HG03342 (cell line): Measurements from ENCODE around the gene RPIA.
"Not testable (repeated sequence)": the region's sequence is repeated elsewhere in the genome, so short reads cannot be mapped to it uniquely, and the experiment has no call there.

Experiments
- ATAC-seq: cut with Tn5 transposase; IDR thresholded peaks from one replicate; pipeline ENCODE4 v1.9.1; 2021; ENCODE audit warnings: mild to moderate bottlenecking, moderate library complexity; ENCODE audit not compliant: unreplicated experiment

The RPIA gene

GRCh38 chr2:88691339-88692183 is at the start of gene RPIA:
TSS of gene RPIA (plus strand) at chr2:88691673. CDS start at chr2:88691699, 26 bp downstream.
- peak; percentile 96 for ATAC-seq

- ATAC-seq, result no peak
Measured at GRCh38 chr2:88642278-88642677, 49.2 kb upstream of the RPIA start.

GRCh38 chr2:88645291-88645882 is 46.1 kb upstream of the RPIA start:
- not testable (repeated sequence) for ATAC-seq

DNA sequence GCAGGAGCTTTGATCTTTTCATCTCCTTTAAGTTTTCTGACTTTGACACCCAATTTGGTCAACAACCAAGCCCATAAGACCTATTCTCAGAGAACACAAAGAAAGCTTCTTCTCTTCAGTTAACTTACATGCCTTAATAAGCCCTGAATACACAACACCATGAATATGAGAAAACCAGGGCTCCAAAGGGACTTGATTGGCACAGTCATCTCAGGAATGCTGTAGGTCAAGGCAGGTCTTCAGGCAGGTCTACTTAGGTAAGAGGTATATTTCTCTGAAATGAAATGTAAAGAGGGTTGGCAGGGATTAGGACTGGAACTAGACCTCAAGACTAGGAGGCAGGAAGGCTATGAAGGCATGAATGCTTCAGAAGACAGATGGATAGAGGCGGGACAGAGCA is 39.8 kb upstream of the RPIA start:
- no peak for ATAC-seq

DNA sequence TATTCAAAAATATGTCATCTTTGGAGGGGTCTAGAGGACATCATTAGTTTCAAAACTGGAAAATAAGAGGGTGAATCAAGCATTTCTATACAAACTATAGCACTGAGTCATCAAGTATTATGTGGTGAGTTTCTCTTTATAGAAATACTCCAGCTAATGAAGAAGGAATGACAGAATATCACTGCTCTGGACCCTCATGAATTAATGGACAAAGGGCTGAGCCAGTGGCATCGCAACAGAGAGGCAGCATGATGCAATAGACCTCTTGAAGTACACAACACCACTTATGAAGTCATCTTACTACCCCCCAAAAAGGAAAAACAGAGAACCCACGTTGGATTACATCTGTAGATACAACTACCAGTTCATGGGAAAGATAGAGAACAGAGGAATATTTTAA is 36.8 kb upstream of the RPIA start:
- no peak for ATAC-seq

GRCh38 chr2:88656690-88657089 is 34.8 kb upstream of the RPIA start:
- ATAC-seq, result no peak

- no peak for ATAC-seq
Measured at GRCh38 chr2:88657131-88657530, 34.3 kb upstream of the RPIA start.

- no peak for ATAC-seq
Measured at GRCh38 chr2:88658326-88658725, 33.1 kb upstream of the RPIA start.

DNA sequence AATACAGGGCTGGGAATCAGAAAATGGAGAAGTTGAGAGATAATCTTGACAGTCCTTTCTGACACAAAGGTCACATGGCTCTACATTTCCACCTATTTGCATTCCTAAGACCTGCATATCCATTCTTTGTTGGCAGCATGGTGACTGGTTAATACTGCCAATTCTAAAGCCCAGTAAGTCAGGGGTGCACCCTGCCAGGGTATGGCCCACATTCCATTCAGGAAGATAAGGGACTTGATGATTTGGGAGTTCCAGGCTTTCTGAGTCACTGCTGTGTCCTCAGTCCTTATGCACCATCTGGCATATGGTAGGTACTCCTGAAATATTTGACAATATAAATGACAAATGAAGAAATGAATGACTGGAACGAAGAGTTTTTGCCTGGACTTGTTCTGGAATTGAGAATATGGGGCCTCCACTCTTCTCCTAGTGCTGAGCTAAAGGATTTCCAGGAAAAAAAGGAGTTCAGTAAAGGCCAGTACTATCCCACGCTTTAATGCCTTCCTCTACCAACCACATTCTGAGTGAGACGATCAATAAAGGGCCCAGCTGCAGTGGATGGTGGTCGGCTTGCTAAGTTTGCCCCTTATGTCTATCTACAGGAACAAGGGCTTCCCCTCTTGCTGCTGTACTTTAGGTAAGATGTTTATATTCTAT is 32.5 kb upstream of the RPIA start:
- ATAC-seq, result no peak

GRCh38 chr2:88659538-88659915 is 31.9 kb upstream of the RPIA start:
- no peak for ATAC-seq

GRCh38 chr2:88660622-88661021 is 30.9 kb upstream of the RPIA start:
- no peak for ATAC-seq

DNA sequence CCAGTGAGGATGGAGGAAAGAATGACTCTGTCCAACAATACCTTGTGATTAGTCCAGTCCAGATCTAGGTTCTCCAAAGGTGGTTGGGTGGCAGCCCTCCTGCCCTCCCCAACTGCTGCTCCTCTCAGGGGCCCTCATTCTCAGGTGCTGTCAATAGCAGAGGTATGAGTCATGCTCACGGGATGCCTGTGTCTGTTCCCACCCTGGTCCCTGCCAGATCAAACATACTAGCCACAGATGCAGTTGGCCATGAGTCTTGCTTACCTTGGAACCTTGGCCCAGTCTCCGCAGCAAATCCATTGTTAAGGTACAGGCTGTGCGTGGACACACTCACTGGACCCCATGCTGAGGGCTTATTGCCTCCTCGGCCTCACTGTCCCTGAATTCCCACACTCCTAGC is 24.9 kb upstream of the RPIA start:
- no peak for ATAC-seq

GRCh38 chr2:88667219-88667618 is 24.3 kb upstream of the RPIA start:
- no peak for ATAC-seq

DNA sequence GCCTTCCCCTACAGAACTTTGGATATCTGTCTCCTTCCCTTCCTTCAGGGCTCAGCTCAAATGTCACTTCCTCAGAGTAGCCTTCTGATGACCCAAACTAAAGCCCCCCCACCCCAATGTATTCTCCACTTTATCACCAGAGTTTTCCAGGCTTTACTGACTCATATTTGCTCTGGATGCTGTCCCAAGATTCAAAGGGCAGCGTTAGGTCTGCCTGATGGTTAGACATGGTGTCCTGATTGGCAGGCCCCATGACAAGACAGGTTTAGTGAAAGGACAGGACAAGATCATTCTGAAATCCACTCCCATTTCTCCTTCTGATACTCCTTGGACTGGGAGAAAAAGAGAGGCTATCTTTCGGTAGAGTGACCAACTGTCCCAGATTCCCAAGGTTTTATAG is 22.6 kb upstream of the RPIA start:
- no peak for ATAC-seq

- ATAC-seq, result peak; percentile 81
Measured at GRCh38 chr2:88669482-88670214, 21.8 kb upstream of the RPIA start.

DNA sequence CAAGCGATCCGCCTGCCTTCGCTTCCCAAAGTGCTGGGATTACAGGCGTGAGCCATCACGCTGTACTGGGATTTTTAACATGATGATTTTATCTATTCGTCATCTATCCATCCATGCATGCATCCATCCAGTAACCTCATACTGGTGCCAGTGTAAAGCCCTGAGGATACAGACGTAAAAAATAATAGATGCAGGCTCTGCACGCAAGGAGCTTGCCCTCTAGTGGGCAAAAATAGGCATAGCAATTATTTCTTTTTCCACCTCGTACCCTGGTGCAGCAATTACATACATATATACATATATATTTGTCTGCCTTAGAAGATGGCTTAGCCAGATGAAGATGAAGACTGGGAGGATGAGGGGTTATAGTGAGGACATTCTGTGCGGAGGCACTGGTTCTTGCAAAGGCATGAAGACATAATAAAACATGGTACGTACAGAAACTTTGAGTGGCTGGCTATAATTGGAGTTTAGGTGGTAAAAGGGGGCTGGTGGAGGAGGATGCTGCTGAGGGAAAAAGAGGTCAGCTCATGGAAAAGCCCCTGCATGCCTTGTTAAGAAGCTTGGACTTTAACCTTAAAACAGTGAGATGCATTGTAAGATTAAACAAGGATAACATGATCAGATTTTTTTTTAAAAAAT is 19.6 kb upstream of the RPIA start:
- ATAC-seq, result no peak

- no peak for ATAC-seq
Measured at GRCh38 chr2:88673363-88673762, 18.1 kb upstream of the RPIA start.

GRCh38 chr2:88680266-88680902 is 11.1 kb upstream of the RPIA start:
- ATAC-seq, result no peak

GRCh38 chr2:88680916-88681315 is 10.6 kb upstream of the RPIA start:
- no peak for ATAC-seq
